Common myeloid progenitor, CD34-positive (primary cell): ENCODE results near the gene ID1.
"Not testable (repeated sequence)": the region's sequence is repeated elsewhere in the genome, so short reads cannot be mapped to it uniquely, and the experiment has no call there.

Experiments used
- CTCF ChIA-PET: fragments of 350-600 bp; sonication (Branson Sonifier 250); formaldehyde crosslinking; loops from one replicate; lab custom pipeline; 2021; ENCODE audit warnings: antibody characterized with exemption; lab: Charles Lee
- POLR2A ChIA-PET: fragments of 350-600 bp; sonication (Branson Sonifier 250); formaldehyde crosslinking; loops from one replicate; lab custom pipeline; 2021; ENCODE audit warnings: antibody characterized with exemption; lab: Charles Lee
- DNase-seq, 3 donors: peaks; one replicate each; pipeline versions ENCODE4 v3.0.0 to v3.0.0-alpha.2; 2013
- H3K27ac ChIP-seq, 2 experiments: 1 replicate in 1 of 2; 2 replicates in 1 of 2; pipeline ENCODE4 v1.7.0; 2013; ENCODE audit warnings: inconsistent platforms in 2 of 2, low read length in 2 of 2, mild to moderate bottlenecking in 2 of 2, low read depth in 1 of 2, moderate library complexity in 1 of 2; ENCODE audit not compliant: severe bottlenecking in 2 of 2, insufficient read depth in 1 of 2, poor library complexity in 1 of 2
- H3K27me3 ChIP-seq, 5 experiments: replicated peaks in 2 of 5; 1 replicate in 3 of 5; 2 replicates in 2 of 5; pipeline versions ENCODE4 v1.6.1 to v1.7.0; 2013; ENCODE audit warnings: low read length in 4 of 5, mild to moderate bottlenecking in 2 of 5, moderate library complexity in 2 of 5, inconsistent platforms in 1 of 5; ENCODE audit not compliant: insufficient read depth in 5 of 5, control insufficient read depth in 4 of 5
- H3K36me3 ChIP-seq, 4 experiments: 1 replicate in 2 of 4; 2 replicates in 2 of 4; pipeline versions ENCODE4 v1.6.1 to v1.7.0; 2013; ENCODE audit warnings: low read length in 3 of 4, control low read depth in 1 of 4, mild to moderate bottlenecking in 1 of 4; ENCODE audit not compliant: control insufficient read depth in 4 of 4, insufficient read depth in 4 of 4
- H3K4me1 ChIP-seq, 4 experiments: 1 replicate in 3 of 4; 2 replicates in 1 of 4; pipeline versions ENCODE4 v1.6.1 to v1.7.1; 2013; ENCODE audit warnings: low read length in 3 of 4, mild to moderate bottlenecking in 3 of 4, control low read depth in 1 of 4, inconsistent platforms in 1 of 4, moderate library complexity in 1 of 4; ENCODE audit not compliant: control insufficient read depth in 4 of 4, insufficient read depth in 4 of 4; ENCODE audit errors: control extremely low read depth in 1 of 4
- H3K4me3 ChIP-seq, 7 experiments: 1 replicate in 4 of 7; 2 replicates in 3 of 7; pipeline versions ENCODE4 v1.5.1 to v1.7.0; 2013; ENCODE audit warnings: mild to moderate bottlenecking in 7 of 7, low read length in 6 of 7, moderate library complexity in 6 of 7, inconsistent platforms in 2 of 7, low read depth in 2 of 7, control low read depth in 1 of 7; ENCODE audit not compliant: insufficient read depth in 4 of 7, control insufficient read depth in 1 of 7; ENCODE audit errors: extremely low read depth in 1 of 7
- H3K9me3 ChIP-seq, 5 experiments: 1 replicate in 4 of 5; 2 replicates in 1 of 5; pipeline versions ENCODE4 v1.6.1 to v1.7.1; 2013; ENCODE audit warnings: low read length in 4 of 5, mild to moderate bottlenecking in 2 of 5, inconsistent platforms in 1 of 5, low read depth in 1 of 5, moderate library complexity in 1 of 5; ENCODE audit not compliant: control insufficient read depth in 4 of 5, insufficient read depth in 2 of 5; ENCODE audit errors: control extremely low read depth in 1 of 5
- WGBS: methylation state at CpG from one replicate; pipeline ENCODE4 v1.1.5; 2013; ENCODE audit not compliant: insufficient coverage; 5-methylcytosine and 5-hydroxymethylcytosine counted together

Gene ID1

GRCh38 chr20:31641391-31641790 is 36.3 kb downstream of the ID1 start:
- Histone ChIP-seq H3K36me3 (no peaks in the 10 kb centered on the region), H3K4me1 (peaks cover 0 to 8% (median 4%) of the 10 kb centered on the region in 4 experiments), H3K9me3 (no peaks in the 10 kb centered on the region), H3K4me3 (no peak overlapping the region), H3K27me3 (no peaks in the 10 kb centered on the region), H3K27ac (no peak overlapping the region)
- DNase-seq: no peak
- ChIA-PET POLR2A (interaction anchor here (0.7 kb wide), 1 partner anchor 20 kb away, joined by 4 read pairs; no protein-coding TSS in a partner anchor), CTCF (interaction anchor here (0.6 to 9.2 kb wide), 7 partner anchors 7 to 125 kb away, joined by 3 to 53 read pairs (median 5); partner anchors contain the start of gene BCL2L1)
- 100% methylated on average over 5 of the region's 6 CpGs for WGBS

DNA sequence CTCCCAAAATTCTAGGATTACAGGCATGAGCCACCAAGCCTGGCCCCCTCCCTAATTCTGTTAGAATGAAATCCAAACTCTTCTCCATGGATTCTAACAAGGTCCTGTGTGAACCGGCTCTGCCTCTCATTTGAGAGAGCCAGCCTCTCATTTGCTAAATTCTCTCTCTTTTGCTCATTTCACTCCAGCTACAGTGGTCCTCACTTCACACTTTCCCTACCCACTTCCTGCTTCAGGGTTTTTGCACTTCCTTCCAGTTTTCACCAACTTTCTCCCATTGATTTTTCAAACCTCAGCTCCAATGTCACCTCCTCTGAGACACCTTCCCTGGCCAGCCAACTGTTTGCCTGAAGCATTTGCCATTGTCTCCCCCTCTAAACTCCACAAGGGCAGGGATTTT is 37.7 kb downstream of the ID1 start:
- H3K27ac ChIP-seq: no peak overlapping the region
- H3K36me3 ChIP-seq: no peaks in the 10 kb centered on the region
- DNase-seq: no peak
- ChIA-PET CTCF (interaction anchor here (3.7 to 9.2 kb wide), 2 partner anchors 9 to 18 kb away, joined by 8 to 53 read pairs; no protein-coding TSS in a partner anchor), POLR2A (no interaction called here)
- no peaks in the 10 kb centered on the region for H3K27me3 ChIP-seq
- no peak overlapping the region for H3K4me3 ChIP-seq
- H3K4me1 ChIP-seq: peaks cover 0 to 8% (median 4%) of the 10 kb centered on the region in 4 experiments
- H3K9me3 ChIP-seq: no peaks in the 10 kb centered on the region
- 50% methylated on average over 1 of the region's 1 CpG for WGBS

GRCh38 chr20:31643522-31643921 is 38.4 kb downstream of the ID1 start:
- Histone ChIP-seq H3K4me1 (peaks cover 0 to 8% (median 4%) of the 10 kb centered on the region in 4 experiments), H3K9me3 (no peaks in the 10 kb centered on the region), H3K36me3 (no peaks in the 10 kb centered on the region), H3K27ac (no peak overlapping the region), H3K27me3 (no peaks in the 10 kb centered on the region), H3K4me3 (no peak overlapping the region)
- ChIA-PET POLR2A (no interaction called here), CTCF (interaction anchor here (1.4 to 9.2 kb wide), 2 partner anchors 9 to 80 kb away, joined by 3 to 53 read pairs; no protein-coding TSS in a partner anchor)
- 91% methylated on average over 4 of the region's 4 CpGs for WGBS
- no peak for DNase-seq

GRCh38 chr20:31644701-31645100 is 39.6 kb downstream of the ID1 start:
- H3K9me3 ChIP-seq: no peaks in the 10 kb centered on the region
- no peak for DNase-seq
- no peak overlapping the region for H3K4me3 ChIP-seq
- no peaks in the 10 kb centered on the region for H3K27me3 ChIP-seq
- H3K4me1 ChIP-seq: peaks cover 0 to 8% (median 4%) of the 10 kb centered on the region in 4 experiments
- no peak overlapping the region for H3K27ac ChIP-seq
- POLR2A ChIA-PET: no interaction called here
- H3K36me3 ChIP-seq: no peaks in the 10 kb centered on the region
- CTCF ChIA-PET: interaction anchor here (0.6 to 9.2 kb wide), 4 partner anchors 11 to 82 kb away, joined by 3 to 53 read pairs (median 4); no protein-coding TSS in a partner anchor
- 97% methylated on average over 5 of the region's 8 CpGs for WGBS

DNA sequence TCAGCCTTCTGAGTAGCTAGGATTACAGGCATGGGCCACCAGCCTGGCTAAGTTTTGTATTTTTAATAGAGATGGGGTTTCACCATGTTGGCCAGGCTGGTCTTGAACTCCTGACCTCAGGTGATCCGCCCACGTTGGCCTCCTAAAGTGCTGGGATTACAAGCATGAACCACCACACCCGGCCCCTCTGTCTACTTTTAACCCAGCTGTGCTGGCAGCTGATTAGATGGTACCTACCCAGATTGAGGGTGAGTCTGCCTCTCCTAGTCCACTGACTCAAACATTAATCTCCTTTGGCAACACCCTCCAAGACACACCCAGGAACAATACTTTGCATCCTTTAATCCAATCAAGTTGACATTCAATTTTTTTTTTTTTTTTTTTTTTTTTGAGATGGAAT is 43.0 kb downstream of the ID1 start:
- DNase-seq, H3K27me3 ChIP-seq, H3K27ac ChIP-seq, H3K9me3 ChIP-seq, H3K4me1 ChIP-seq, H3K4me3 ChIP-seq, POLR2A ChIA-PET, H3K36me3 ChIP-seq: not testable (repeated sequence)
- WGBS: 100% methylated on average over 1 of the region's 3 CpGs
- CTCF ChIA-PET: interaction anchor here (1.0 to 9.2 kb wide), 6 partner anchors 14 to 76 kb away, joined by 3 to 53 read pairs (median 4); no protein-coding TSS in a partner anchor

DNA sequence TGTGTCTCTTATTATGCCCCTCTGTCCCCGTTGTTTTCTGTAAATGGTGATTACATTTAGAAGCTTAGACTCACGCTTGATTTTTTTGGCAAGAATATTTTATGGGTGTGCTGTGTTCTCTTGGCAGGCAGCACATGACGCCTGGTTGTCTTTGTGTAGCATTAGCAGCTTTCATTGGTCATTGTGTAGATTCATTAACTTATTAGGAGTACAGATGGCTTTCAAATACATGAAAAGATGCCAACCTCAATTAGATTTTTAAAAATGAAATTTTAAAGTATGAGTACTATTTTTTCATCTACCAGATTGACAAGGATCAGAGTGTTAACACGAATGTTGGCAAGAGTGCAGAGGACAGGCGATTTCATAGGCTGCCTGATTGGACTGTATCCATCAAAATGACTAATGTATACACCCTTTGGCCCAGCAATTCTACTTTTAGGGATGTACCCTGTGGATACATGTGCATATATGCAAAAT is 47.9 kb downstream of the ID1 start:
- DNase-seq: no peak
- H3K36me3 ChIP-seq: no peaks in the 10 kb centered on the region
- POLR2A ChIA-PET: no interaction called here
- H3K9me3 ChIP-seq: no peaks in the 10 kb centered on the region
- WGBS: 100% methylated on average over 2 of the region's 5 CpGs
- H3K27me3 ChIP-seq: no peaks in the 10 kb centered on the region
- H3K4me1 ChIP-seq: no peaks in the 10 kb centered on the region
- H3K4me3 ChIP-seq: no peak overlapping the region
- CTCF ChIA-PET: interaction anchor here (0.8 to 1.8 kb wide), 3 partner anchors 9 to 70 kb away, joined by 3 to 7 read pairs (median 6); partner anchors contain the start of gene BCL2L1
- no peak overlapping the region for H3K27ac ChIP-seq

GRCh38 chr20:31653561-31653960 is 48.5 kb downstream of the ID1 start:
- H3K27me3 ChIP-seq: no peaks in the 10 kb centered on the region
- no peak overlapping the region for H3K27ac ChIP-seq
- H3K4me1 ChIP-seq: no peaks in the 10 kb centered on the region
- 55% methylated on average over 5 of the region's 5 CpGs for WGBS
- no peaks in the 10 kb centered on the region for H3K36me3 ChIP-seq
- CTCF ChIA-PET: interaction anchor here (0.9 to 2.3 kb wide), 3 partner anchors 9 to 71 kb away, joined by 3 to 8 read pairs (median 6); no protein-coding TSS in a partner anchor
- H3K4me3 ChIP-seq: no peak overlapping the region
- H3K9me3 ChIP-seq: no peaks in the 10 kb centered on the region
- POLR2A ChIA-PET: no interaction called here
- no peak for DNase-seq
